Activated CD8-positive, alpha-beta memory T cell treated with anti-CD3 and anti-CD28 coated beads for 36 hours (primary cell): ENCODE results near the gene CYP3A7. TPM values are rescaled to one million over a fixed set of nuclear protein-coding genes. Genes with fewer than 3 reads are reported as not detected.
"Not testable (repeated sequence)": the region's sequence is repeated elsewhere in the genome, so short reads cannot be mapped to it uniquely, and the experiment has no call there.

Source experiments
- CTCF ChIA-PET: fragments of 350-600 bp; sonication (Branson Sonifier 250); formaldehyde crosslinking; loops from one replicate; lab custom pipeline; 2021; ENCODE audit warnings: antibody characterized with exemption; lab: Charles Lee
- POLR2A ChIA-PET: fragments of 350-600 bp; sonication (Branson Sonifier 250); formaldehyde crosslinking; loops from one replicate; lab custom pipeline; 2021; ENCODE audit warnings: antibody characterized with exemption; lab: Charles Lee
- total RNA-seq, 2 experiments: library from RNA; stranded (reverse); gene quantifications; one replicate each; pipeline ENCODE4 v1.2.3, GENCODE V29; 2021

CYP3A7 gene
- total RNA-seq, 2 experiments from 2014 or later: not detected

DNA sequence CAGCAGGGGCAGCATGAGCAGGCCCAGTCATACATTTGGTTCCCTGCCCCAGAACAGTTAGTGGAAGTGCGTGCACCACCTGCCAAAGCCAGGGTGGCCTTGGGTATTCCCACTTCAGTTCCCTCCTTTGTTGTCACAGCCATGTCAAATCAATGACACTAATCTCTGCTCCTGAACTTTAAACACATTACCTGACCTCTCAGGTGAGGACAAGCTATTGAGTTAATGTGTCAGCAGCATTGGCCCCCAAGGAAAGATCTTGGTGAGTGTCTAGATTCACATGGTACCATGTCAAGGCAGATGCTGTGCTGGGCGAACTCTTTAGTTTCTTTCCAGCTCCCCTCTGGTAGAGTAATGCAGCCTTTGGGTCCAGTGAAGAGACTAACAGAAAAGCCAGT, 57.3 kb downstream of the CYP3A7 start:
- ChIA-PET POLR2A (no interaction called here), CTCF (no interaction called here)

DNA sequence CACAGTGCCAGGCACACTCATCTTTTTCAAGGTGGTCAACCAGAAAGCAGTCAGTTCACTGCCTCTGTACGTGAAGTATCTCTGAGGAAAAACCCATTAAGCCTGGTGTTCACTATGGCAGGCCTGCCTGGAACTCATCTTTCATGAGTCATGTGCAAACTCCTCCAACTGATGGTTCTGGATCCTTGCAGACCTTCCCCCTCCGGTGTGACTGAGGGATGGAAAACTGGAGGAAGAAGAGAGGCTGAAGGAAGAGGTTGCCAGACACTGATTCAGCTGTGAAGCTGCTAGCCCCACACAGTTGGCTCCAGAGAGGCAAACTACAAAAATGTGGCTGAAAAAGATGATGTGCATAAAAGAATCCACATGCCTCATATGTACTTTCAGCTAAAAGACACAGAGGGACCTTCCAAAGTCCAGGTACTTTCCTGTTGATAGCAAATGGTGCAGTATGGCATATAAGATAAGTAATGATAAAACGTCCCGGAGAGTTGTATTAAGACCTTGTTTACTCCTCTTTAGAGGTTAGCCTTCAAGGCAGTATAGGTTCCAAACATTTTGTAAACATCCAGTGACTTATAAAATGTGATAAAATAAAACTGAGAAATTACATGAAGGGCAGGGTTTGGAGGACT, 57.9 kb downstream of the CYP3A7 start:
- ChIA-PET POLR2A (no interaction called here), CTCF (no interaction called here)

DNA sequence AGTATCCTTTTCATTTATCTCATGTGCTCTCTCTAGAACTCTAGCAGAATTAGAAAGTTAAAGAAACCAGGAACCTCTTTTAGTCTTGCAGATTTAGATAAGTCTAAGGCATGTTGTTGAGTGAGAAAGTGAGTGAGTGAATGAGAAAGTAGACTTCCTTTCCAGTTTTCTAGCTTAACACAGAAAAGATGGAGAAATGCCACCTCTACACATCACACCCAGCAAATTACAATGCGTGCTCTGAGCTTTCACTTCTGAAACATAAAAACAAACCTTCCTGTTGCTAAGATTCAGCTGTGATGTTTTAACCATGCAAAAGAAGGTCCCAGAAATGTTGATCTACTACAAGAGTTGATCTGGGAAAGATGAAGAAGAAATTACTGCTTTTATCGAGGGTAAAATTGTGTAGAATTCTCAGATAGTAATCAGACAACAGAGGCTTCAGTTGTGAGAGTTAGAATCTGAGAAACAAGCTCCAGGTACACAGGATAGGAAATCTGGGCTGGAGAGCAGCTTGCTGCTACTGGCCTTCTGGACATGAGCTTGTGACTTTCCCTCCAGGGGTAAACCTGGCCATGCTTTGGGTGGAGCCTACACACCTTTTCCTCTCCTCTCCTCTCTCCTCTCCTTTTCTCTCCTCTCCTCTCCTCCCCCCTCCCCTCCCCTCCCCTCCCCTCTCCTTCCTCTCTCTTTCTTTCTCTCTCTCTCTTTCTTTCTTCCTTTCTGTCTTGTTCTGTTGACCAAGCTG, 59.8 kb downstream of the CYP3A7 start:
- POLR2A ChIA-PET: no interaction called here
- CTCF ChIA-PET: no interaction called here

DNA sequence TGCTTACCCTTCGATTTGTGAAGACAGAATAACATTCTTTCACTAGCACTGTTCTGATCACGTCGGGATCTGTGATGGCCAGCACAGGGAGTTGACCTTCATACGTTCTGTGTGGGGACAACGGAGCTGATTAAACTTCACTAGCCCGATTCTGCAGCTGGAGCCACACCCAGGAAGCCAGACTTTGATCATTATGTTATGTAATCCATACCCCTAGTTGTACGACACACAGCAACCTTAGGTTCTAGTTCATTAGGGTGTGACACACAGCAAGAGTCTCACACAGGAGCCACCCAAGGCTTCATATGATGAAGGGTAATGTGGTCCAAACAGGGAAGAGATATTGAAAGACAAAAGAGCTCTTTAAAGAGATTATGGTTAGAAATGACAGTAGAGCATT, 62.4 kb downstream of the CYP3A7 start:
- ChIA-PET POLR2A (no interaction called here), CTCF (no interaction called here)

DNA sequence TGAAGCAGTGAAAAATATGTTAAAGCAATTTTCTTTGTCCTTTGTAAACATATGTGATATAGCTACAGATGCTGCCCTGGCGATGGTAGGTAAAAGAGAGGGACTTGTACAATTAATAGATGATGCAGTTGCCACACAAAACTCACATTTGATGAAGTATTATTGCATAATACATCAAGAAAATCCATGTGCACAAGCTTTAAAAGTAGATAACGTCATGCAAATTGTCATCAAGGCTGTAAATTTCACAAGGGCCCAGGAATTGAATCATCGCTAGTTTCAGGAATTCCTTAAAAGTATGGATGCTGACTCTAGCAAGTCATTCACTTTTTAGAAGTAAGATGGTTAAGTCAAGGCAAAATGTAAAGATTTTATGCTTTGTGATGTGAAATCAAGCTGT, 65.2 kb downstream of the CYP3A7 start:
- POLR2A ChIA-PET: no interaction called here
- CTCF ChIA-PET: no interaction called here

DNA sequence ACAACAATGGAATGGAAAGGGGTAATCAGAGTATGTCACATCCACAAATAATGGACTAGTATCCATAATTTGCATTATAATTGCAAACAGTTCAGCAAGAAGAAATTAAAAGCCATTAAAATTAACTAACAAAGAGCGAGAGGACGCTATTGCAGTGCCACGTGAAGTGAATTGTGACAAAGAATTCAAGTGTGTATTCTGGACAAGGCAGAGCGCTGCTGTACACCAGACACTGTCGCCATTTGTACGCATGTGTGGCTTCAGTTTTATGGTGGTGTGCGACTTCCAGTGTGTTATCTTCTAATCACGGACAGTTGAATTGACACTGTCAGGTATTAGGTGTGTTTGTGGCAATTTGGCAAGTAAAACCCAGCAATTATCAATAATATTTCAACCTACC, 66.5 kb downstream of the CYP3A7 start:
- CTCF ChIA-PET: no interaction called here
- POLR2A ChIA-PET: no interaction called here

DNA sequence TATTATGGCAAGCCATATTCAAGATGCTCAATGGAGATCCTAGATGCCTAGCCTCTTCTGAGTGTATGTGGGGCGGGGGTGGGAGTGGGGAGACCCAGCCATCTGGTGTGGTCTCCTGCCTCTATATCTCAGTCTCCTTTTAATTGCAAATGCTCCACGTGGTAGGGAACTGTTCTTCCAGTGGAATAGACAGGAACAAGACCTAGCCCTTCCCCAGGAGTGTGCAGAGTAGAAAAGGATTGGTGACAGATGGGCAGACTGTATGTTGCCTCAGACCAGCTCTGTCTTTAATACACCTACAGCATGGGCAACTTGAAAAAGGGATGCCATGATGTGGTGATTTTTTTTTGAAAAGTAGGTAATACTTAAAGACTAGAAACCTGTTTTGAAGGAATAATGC, 67.8 kb downstream of the CYP3A7 start:
- POLR2A ChIA-PET: no interaction called here
- CTCF ChIA-PET: no interaction called here

DNA sequence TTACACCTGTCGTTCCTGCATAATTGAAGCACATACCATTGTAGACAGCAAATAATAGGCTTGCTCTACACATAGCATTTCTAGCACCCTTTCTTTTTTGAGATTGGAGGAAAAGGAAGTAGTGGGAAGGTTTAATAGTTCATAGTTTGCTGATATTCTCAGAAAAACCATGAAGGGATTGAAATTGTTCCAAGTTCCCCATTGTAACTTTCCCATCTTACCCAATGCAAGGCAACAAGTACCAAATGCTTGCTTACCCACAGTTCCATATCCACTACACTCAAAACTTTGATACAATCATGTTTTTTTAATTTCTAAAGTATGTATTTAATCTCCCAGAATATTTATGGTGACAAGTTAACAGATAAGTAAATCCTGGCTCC, 69.0 kb downstream of the CYP3A7 start:
- POLR2A ChIA-PET: no interaction called here
- CTCF ChIA-PET: no interaction called here

DNA sequence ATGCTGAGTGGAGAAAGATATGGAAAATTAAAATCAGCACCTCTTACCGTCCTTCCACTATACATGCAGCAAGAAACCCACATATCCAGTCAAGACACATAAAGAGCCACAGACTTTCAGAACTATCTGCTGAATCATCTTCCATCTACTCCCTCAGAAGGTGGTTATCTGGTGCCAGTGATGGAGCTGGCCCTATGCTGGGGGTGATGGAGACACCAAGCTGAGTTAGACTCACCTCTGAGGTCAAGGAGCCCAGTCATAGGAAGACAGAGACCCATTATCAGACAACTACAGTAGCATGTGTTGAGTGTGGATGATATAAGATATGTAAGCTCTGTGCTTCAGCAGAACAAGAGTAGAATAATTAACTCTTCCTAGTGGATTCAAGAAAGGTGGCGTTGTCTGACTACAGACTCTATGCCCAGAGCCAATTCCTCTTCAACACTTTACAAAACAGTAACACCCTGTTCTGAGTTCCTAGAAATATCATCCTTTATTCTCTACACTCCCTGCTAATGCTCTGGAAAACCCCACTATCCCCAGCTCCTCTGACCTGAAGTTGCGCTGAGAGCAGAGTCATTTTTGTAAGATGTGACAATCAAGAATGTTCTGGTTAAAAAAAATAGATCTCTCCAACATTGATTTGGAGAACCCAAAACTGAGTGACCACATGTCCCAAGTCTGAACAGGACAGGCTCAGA, 69.5 kb downstream of the CYP3A7 start:
- CTCF ChIA-PET: interaction anchor here (0.8 to 1.2 kb wide), 2 partner anchors 34 to 1022 kb away, joined by 3 read pairs; no protein-coding TSS in a partner anchor
- POLR2A ChIA-PET: no interaction called here

DNA sequence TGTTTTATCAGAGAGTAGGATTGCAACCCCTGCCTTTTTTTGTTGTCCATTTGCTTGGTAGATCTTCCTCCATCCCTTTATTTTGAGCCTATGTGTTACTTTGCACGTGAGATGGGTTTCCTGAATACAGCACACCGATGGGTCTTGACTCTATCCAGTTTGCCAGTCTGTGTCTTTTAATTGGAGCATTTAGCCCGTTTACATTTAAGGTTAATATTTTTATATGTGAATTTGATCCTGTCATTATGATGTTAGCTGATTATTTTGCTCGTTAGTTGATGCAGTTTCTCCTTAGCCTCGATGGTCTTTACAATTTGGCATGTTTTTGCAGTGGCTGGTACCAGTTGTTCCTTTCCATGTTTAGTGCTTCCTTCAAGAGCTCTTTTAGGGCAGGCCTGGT, 77.1 kb downstream of the CYP3A7 start:
- CTCF ChIA-PET: not testable (repeated sequence)

More for the DNA sequence above, 77.1 kb downstream of the CYP3A7 start:
- POLR2A ChIA-PET: not testable (repeated sequence)

Other genes starting within 250 kb of the CYP3A7 start
- gene ZNF394, start 234.9 kb downstream of the CYP3A7 start, total RNA-seq: 10 to 100 TPM; 27.2 to 31.2 TPM
- 1 to 10 TPM; 8.6 to 9.0 TPM for gene ZKSCAN5, start 230.5 kb downstream of the CYP3A7 start, total RNA-seq
- 1 to 10 TPM; 7.1 to 7.3 TPM for gene FAM200A, start 183.1 kb downstream of the CYP3A7 start, total RNA-seq
- 10 to 100 TPM; 54.9 to 57.1 TPM for gene ZNF655, start 176.6 kb downstream of the CYP3A7 start, total RNA-seq
- under 1 TPM; 0.80 to 0.86 TPM for gene TMEM225B, start 136.9 kb downstream of the CYP3A7 start, total RNA-seq
- 10 to 100 TPM; 24.8 to 27.8 TPM for gene ZSCAN25, start 118.2 kb downstream of the CYP3A7 start, total RNA-seq
- gene CYP3A5, start 55.2 kb downstream of the CYP3A7 start, total RNA-seq: under 1 TPM in 1 of 2 experiments, not detected in 1; 0.08 TPM
- not detected for gene CYP3A4, start 49.0 kb upstream of the CYP3A7 start, total RNA-seq
- not detected for gene CYP3A43, start 92.8 kb upstream of the CYP3A7 start, total RNA-seq
- gene OR2AE1, start 141.8 kb upstream of the CYP3A7 start, total RNA-seq: not detected
- 10 to 100 TPM; 24.7 to 25.5 TPM for gene TRIM4, start 184.3 kb upstream of the CYP3A7 start, total RNA-seq
- under 1 TPM; 0.32 to 0.59 TPM for gene GJC3, start 194.4 kb upstream of the CYP3A7 start, total RNA-seq
- gene AZGP1, start 240.8 kb upstream of the CYP3A7 start, total RNA-seq: not detected